Inferior parietal cortex (tissue), 1 donor: ENCODE measurements around the gene SLC25A39.
A peak's percentile ranks its signal among the peaks of the same experiment; 100 is the strongest.

Experiments used
- DNase-seq: peaks from one replicate; pipeline ENCODE4 v3.0.0-alpha.2; 2016; ENCODE audit errors: extremely low spot score

Gene SLC25A39

GRCh38 chr17:44279666-44280391 is 44.8 kb downstream of the SLC25A39 start:
- DNase-seq: peak; percentile 10

GRCh38 chr17:44279346-44279665 is 45.3 kb downstream of the SLC25A39 start:
- DNase-seq: no peak

- no peak for DNase-seq
These were observed 46.6 kb downstream of the SLC25A39 start for GRCh38 chr17:44277976-44278375.

- DNase-seq: no peak
These were observed 51.0 kb downstream of the SLC25A39 start for GRCh38 chr17:44273607-44274006.

- no peak for DNase-seq
These were observed 51.7 kb downstream of the SLC25A39 start for GRCh38 chr17:44272954-44273353.

- no peak for DNase-seq
These were observed 52.2 kb downstream of the SLC25A39 start for GRCh38 chr17:44272321-44272951.
